ENCODE measurements around the gene CCDC74A.

DNA sequence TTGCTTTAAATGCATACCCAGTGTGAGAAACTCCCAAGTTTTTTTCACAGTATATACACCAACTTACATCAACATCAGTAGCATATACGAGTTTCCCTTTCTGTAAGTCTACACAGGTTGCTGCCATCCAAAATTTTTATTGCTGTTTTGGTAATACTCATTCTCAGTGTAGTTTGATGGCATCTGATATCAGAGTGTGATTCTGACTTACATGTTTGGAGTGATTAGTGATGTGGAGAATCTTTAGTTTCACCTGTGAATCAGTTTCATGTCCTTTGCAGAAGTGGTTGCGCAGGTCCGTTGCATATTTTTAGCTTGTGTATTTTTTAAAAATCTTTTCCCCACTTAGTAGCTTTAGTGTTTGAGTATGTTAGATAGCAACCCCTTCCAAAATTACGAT is 50.1 kb downstream of the CCDC74A start:
- TF ChIP-seq, protein P1, sequence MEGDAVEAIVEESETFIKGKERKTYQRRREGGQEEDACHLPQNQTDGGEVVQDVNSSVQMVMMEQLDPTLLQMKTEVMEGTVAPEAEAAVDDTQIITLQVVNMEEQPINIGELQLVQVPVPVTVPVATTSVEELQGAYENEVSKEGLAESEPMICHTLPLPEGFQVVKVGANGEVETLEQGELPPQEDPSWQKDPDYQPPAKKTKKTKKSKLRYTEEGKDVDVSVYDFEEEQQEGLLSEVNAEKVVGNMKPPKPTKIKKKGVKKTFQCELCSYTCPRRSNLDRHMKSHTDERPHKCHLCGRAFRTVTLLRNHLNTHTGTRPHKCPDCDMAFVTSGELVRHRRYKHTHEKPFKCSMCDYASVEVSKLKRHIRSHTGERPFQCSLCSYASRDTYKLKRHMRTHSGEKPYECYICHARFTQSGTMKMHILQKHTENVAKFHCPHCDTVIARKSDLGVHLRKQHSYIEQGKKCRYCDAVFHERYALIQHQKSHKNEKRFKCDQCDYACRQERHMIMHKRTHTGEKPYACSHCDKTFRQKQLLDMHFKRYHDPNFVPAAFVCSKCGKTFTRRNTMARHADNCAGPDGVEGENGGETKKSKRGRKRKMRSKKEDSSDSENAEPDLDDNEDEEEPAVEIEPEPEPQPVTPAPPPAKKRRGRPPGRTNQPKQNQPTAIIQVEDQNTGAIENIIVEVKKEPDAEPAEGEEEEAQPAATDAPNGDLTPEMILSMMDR (conservative IDR thresholded peaks at IDR 0.05; ENCODE audit: low read length): no peak
- TF ChIP-seq EZH2phosphoT487 (IDR thresholded peaks at IDR 0.05; ENCODE audit: borderline replicate concordance): no peak
